HG02943 (cell line): ENCODE measurements around the gene DNAJC3.
"Not testable (repeated sequence)": the region's sequence is repeated elsewhere in the genome, so short reads cannot be mapped to it uniquely, and the experiment has no call there.

Source experiments
- ATAC-seq: cut with Tn5 transposase; IDR thresholded peaks from one replicate; pipeline ENCODE4 v1.9.1; 2021; ENCODE audit warnings: mild to moderate bottlenecking, low read depth, moderate library complexity; ENCODE audit not compliant: unreplicated experiment

The DNAJC3 gene

DNA sequence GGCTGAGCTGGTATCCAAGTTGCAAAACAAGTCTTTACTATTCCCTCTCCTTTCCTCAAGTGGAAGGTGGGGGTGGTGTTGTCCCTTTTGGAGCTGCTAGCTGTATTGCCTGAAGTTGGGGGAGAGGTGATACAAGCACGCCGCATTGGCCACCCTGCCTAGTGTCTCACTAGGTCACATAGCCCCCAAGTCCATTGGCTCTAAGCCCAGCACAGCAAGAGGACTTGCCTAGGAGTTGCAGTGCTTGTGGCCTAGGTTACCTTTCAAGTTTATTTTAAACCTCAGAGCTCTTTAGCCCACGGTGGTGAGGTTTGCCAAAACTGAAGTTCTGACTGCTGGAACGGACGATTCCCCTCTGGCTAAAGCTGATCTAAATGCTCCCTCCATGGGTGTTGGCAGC lies 5.3 kb upstream of the DNAJC3 start:
- no peak for ATAC-seq

DNA sequence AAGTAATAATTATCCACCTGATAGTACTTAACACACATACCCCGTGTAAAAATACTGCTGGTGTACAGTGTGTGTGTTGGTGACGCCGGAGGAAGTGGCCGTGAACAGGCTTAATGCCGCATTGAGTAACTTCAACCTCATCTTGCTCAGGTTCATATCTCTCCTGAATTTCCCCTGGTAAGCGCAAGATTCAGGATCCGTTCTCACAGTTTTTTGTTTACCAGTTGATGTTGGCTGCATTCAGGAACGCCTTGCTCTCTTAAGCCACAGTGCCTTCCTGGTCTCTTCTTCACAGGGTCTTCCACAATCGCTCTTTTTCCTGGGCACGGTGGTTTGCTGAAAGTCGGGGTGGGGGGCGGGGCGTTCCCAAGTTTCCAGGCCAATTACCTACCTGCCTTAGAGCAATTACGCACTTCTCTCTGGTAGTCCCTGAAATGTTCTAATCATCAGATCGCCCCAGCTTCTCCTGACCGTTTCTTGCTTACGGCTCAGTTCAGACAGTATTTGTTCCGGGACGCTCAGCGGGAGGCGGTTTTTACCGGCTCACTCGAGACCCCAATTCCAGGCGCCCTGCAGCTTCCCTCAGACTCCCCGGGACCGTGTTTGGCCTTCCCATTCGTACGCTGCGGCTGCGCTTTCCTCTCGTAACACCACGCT lies 706 bp upstream of the DNAJC3 start:
- peak; percentile 10 for ATAC-seq

DNA sequence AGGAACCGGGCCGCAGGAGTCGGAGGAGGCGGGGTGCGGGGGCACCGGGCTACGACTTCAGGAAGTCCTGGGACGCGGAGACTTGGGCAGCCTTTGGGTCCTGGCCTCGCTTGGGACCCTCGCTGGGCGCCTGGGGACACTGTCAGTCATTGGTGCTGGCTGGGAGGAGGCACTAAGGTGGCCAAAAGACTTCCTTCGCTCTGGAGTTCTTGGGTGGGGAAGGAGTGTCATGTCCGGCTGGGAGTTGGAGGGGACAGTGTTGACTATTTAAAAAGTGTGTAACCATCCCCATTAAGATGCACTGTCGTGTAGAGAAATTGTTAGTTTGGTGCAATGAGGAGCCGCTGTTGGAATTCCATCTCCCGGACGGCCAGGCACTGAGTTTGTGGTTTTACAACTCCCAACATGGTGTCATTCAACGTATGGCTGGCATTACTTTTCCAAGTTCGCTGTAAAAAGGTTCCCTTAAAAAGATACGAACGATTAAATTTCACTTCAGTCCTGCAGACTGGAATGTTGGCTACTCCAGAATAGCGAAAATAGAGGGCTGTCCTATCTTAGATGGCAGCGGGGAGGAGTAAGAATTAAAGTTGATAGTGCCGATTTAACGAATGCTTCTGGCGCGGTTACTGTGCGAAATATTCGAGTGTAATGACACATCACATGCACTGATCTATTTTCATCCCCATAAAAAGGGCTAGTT lies 776 bp downstream of the DNAJC3 start:
- peak; percentile 17 for ATAC-seq

DNA sequence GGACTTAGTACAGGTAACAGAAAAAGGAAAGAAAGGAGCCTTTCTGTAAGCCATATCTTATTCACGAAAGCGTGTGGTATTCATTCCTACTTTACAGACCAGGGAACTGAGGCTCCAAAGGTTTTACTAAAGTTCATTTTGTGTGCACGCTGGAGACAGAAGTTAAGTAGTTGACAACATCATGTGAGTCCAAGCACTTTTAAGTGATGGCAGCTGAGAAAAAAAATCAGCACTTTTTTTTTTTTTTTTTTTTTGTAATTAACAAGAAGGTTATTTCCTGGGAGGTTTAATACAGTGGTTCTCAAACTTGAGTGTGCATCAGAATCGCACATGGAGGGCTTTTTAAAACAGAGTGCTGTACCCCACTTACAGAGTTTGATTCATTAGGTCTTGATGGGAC lies 2.0 kb downstream of the DNAJC3 start:
- no peak for ATAC-seq

DNA sequence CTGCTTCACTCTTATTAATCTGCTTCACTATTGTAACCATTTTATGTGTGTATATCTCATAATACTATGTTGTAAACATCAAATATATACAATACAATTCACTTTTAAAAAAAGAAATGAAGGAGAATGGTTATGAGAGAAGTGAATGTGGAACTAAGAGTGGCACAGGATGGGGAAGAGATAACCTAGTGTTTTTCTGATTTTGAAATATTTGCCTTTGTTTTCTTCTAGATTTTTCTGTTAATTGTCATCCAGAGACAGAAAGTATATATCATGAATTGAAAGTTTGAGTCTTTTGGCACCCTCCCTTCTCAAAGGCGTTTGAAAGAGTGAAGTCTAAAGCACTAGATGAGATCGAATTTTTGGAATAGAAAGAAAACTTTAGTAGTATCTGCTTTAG lies 2.8 kb downstream of the DNAJC3 start:
- no peak for ATAC-seq

DNA sequence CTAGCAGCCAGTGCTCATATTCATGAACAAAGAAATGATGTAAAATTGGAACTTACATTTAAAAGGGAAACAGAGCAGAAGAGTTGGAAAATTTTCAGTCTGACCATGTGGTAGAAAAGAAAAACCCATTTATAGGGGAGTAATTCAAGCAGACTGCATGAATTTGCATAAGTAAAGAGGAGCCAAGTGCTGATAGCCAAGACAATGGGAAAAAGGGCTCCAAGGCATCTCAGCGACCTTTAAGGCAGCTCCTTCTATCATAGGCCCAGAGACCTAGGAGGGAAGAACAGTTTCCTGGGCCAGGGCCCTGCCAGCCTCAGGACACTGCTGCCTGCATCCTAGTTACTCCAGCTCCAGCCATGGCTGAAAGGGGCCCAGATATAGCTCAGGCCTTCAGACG lies 7.5 kb downstream of the DNAJC3 start:
- ATAC-seq: no peak

DNA sequence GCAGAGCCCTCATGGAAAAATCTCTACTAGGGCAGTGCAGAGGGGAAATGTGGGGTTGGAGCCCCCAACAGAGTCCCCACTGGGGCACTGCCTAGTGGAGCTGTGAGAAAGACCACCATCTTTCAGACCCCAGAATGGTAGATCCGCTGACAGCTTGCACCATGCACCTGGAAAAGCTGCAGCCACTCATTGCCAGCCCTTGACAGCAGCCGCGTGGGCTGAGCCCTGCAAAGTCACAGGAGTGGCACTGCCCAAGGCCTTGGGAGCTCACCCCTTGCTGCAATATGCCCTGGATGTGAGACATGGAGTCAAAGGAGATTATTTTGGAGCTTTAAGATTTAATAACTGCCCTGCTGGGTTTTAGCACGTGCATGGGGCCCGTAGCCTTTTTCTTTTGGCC lies 8.0 kb downstream of the DNAJC3 start:
- not testable (repeated sequence) for ATAC-seq

DNA sequence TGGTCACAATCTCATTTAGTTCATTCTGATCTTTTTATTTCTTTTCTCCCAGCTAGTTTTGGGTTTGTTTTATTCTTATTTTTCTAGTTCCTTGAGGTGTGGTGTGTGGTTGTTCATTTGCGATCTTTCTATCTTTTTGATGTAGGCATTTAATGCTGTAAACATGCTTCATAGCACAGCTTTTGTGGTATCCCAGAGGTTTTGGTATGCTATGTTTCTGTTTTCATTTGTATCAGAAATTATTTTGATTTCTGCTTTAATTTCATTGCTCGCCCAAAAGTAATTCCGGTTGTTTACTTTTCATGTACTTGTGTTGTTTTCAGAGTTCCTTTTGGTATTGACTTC lies 12.6 kb downstream of the DNAJC3 start:
- no peak for ATAC-seq

DNA sequence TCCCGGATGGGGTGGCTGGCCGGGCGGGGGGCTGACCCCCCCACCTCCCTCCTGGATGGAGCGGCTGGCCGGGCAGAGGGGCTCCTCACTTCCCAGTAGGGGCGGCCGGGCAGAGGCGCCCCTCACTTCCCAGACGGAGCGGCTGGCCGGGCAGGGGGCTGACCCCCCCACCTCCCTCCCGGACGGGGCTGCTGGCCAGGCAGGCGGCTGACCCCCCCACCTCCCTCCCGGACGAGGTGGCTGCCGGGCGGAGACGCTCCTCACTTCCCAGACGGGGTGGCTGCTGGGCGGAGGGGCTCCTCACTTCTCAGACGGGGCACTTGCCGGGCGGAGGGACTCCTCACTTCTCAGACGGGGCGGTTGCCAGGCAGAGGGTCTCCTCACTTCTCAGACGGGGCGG lies 14.0 kb downstream of the DNAJC3 start:
- not testable (repeated sequence) for ATAC-seq

DNA sequence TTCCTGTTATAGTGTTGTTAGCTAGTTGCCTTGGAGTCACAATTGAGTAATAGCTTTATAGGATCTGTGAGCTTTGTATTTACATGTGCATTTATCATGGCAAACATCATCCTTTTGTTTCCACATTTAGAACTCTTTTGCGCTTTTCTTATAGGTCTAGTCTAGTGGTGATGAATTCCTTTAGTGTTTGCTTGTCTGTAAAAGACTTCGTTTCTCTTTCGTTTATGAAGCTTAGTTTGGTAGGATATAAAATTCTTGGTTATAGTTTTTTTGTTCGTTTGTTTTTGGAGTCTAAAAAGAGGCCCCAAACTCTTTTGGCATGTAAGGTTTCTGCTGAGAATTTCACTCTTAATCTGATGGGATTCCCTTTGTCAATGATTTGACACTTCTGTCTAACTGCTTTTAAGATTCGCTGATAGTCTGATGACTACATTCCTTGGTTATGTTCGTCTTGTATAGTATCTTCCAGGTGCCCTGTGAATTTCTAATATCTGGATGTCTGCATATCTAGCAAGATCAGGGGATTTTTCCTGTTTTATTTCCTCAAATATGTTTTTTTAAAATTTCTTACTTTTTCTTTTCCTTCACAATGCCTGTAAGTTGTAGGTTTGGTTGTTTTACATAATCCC lies 20.2 kb downstream of the DNAJC3 start:
- ATAC-seq: no peak

DNA sequence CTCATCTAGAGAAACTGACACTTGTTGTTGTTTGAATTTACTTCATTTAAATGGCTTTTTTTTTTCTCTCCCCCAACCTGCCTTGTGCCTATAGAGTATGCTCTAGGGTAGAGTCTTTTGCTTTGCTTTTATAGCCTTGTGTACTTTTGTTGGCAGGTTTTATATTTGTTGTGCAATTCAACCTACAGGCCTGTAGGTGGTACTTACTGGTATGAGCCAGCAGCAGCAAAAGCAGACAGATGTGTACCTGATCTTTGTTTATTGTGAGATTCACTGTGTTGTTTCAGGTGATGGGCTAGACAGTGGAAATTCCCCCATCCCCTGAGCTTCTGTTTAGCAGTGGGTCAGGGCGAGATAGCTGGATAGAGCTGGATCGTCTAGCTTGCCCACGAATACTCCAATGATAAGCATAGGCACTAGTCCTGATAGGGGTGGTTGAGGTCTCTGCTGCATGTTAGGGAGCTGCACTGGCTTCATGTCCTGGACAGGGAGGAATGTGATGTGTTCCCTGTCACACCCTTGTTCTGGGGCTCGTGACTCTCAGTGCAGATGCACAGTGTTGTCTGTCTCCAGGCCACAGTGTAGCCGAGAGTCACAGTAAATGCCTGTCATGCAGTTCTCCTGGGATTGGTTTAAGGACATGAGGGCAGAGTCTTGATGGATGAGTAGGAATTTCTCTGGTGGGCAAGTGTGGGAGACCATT lies 21.3 kb downstream of the DNAJC3 start:
- ATAC-seq: no peak

DNA sequence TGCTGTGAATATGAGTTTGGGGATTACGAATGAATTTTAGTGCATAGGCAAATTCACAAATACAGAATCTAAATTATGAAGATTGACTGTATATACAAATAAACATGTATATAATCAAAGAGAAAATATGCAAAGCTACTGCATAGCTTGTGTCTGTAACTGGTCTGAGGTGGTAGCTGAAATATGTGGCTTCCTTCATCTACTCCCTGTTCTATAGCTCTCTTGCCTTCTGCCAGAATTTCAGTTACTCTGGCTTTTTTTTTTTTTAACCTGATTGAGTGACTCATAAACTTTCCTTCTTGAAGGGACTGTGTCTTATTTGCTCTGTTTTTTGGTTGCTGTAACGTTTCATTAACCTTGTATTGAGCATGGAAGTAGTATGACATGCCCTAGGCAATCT lies 26.6 kb downstream of the DNAJC3 start:
- ATAC-seq: no peak

DNA sequence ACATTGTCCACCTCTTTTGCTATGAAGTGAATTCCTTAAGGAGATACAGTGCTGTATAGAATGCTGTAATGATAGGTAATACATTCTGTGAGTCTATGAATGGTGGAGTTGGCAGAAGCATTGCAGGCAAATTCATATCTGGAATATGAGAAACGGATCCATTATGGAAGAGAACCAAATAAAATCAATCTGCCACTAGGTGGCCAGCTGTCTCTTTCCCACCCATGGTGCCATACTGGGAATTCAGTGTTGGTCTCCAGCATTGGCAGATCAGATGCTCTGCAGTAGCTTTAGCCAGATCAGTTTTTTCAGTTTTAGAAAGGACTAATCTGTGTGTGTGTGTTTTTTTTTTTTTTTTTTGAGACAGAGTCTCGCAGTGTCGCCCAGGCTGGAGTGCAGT lies 27.6 kb downstream of the DNAJC3 start:
- ATAC-seq: no peak

DNA sequence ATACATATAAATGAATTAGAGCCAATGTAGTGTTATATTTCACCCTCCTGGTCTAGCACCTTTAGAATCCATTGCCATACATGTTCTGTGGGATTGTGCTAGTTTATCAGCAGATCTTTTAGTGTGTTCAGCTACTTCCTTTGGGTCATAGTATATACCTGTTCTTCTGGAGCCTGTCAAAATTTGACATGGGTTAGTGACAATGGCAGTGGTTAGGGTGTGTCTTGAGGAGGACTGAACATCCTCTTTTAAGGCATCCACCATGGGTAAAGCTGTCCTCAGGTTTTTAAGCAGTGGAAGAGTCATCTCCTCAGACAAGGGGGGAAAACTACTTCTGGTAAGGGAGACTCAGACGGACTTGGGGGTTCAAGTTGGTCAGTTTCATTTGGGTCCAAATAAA lies 29.4 kb downstream of the DNAJC3 start:
- no peak for ATAC-seq

DNA sequence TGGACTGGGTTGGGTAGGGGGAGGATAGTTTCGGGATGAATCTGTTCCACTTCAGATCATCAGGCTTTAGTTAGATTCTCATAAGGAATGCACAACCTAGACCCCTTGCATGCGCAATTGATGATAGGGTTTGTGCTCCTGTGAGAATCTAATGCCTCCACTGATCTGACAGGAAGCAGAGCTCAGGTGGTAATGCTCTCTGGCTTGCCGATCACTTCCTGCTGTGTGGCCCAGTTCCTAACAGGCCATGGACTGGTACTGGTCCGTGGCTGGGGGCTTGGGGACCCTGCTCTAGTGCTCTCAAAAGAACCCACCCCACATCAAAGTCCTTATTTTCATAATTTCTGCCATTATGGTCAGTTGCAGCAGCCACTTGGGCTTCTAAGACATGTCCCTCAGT lies 30.1 kb downstream of the DNAJC3 start:
- no peak for ATAC-seq

DNA sequence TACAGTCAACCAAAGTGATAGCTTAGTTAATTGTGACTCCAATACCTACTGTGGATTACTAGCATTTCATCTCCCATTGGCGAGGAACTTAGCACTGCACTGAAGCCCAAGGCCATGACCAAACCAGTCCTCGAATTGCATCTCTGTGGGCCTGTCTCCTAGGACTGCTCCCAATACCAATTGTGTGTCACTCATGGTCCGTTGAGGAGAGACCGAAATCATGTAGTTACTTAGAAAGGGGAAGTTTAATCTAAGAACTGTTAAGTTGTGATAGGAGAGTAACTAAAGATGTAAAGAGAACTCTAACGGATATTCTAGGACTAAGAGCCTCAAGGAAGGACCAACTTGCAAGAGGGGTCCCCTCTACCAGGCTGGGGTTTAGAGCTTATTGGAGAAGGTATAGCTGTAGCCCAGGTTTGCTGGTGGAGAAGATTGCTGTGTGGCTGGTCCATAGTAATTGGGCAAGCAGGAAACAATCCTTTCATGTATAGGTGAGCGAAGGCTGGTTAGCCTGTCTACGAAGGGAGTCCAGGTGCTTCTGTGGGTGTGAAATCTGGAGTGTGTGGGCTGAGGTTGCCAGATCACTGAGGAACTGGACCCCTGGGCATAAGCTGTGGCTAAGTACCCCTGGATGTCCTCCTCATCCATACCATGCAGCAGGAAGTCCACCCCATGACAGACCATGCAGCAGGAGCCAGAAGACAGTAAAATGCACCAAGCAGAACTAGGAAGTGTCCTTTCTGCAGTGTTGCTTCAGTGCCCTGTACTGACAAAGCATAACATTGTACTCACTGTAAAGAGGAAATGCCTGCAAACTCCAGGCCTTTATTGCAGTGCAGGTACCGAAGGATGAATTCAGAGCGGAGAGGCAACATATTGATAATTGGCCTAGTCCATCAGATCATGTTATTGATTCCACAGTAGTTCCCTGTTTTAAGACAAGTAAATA lies 30.8 kb downstream of the DNAJC3 start:
- no peak for ATAC-seq

DNA sequence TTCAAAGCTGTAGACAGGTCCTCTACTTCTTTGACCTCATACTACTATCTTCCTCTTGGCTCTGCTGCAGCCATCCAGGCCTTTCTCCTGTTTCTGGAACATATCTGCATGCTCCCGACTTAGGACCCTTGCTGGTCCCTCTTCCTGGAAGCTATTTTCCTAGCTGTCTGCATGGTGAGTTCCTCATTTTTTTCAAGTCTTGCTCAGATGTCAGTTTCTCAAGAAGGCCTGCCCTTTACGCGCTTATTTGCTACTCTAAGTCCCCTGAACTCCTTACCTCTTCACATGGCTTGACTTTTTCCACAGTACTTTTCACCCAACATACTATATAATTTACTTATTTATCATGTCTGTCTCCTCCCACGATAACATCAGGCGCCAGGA lies 31.4 kb downstream of the DNAJC3 start:
- ATAC-seq: no peak

DNA sequence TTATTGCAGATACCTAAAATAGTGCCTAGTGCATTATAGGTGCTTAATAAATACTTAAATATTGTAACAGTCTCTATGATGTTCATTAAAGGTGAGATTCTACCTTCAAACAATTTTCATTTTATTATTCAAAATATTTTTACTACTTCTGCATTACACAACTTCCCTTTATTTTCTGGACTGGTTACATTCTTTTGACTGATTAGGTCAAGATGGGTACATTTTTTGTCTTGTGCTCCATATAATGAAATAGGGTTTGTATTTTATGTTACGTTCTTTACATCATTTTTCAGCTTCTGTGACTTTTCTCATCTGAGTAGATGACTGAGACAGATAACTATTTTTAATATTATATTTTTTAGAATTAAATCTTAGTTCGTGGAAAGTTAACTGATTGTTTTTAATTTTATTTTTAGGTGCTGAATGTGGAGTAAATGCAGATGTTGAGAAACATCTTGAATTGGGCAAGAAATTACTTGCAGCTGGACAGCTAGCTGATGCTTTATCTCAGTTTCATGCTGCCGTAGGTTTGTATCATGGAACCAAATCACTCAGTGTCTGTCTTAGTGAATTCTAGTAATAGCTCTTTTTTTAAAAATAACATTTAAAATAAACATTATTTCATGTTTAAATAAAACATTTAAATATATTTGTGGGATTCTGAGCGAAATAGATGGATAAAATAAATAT lies 32.0 kb downstream of the DNAJC3 start:
- no peak for ATAC-seq

DNA sequence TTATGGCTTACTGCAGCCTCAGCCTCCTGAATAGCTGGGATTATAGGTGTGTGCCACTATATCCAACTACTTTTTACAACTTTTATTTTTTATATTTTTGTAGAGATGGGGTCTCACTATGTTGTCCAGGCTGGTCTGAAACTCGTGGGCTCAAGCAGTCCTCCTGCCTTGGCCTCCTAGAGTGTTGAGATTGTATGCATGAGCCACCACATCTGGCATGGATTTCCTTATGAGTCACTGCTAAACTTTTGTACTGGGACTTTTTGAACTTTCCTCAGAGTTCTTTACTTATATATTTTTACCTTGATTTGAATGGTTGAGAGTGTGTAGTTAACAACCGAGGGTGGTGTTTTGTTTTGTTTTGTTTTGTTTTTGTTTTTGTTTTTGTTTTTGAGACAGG lies 33.4 kb downstream of the DNAJC3 start:
- no peak for ATAC-seq

DNA sequence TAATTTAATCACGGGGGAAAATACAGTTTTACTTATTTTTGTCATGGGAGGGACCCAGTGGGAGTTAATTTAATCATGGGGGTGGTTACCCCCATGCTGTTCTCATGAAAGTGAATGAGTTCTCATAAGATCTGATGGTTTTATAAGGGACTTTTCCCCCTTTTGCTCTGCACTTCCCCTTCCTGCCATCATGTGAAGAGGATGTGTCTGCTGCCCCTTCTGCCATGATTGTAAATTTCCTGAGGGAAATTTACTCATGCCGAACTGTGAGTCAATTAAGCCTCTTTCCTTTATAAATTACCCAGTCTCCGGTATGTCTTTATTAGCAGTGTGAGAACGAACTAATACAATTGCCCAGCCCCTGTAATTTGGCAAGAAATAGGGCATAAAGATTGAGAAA lies 35.9 kb downstream of the DNAJC3 start:
- ATAC-seq: not testable (repeated sequence)
